SH-SY5Y (cell line): ENCODE results near the gene KERA.

Experiments
- GATA2 ChIP-seq: IDR thresholded peaks from 2 replicates; pipeline ENCODE4 v1.6.1; 2011; ENCODE audit warnings: mild to moderate bottlenecking, low read depth, low read length
- GATA3 ChIP-seq: IDR thresholded peaks from 2 replicates; pipeline ENCODE4 v1.6.1; 2011; ENCODE audit warnings: low read depth, mild to moderate bottlenecking, low read length, moderate library complexity

GRCh38 chr12:91017043-91017442, 40.8 kb downstream of the KERA start:
- TF ChIP-seq GATA2 (no peak), GATA3 (no peak)
